ENCODE measurements around the gene VPS52.
"Not testable (repeated sequence)": the region's sequence is repeated elsewhere in the genome, so short reads cannot be mapped to it uniquely, and the experiment has no call there.

VPS52 gene

DNA sequence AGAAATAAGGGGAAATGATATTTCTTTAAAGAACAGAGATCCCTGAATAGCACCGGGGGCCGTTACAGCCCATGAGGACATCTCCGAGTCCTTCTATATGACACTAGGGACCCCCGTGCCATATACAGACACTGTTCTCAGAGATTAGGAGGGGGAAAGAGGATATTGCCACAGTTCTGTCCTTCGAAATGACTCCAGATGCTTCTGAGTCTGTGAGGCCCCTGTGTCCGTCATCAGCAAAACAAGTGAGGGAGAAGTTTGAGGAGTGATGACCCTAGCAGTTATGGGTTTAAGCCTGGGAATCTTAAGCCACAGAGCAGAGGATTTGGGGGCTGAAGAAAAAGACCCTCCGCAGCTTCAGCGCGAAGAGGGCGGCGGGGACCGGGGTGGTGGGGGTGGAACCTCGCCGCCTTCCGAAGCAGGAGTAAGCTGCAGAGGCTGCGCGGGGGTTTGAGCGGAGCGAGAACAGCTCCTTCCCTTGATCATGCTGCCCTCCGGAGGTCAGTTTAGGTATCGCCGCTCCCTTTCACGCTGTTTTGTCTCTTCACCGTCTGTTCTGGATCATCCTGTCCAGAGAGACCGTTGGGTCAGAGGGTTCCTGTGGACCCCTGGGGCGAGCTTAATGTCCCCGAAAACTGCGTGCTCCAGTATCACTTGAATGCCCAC, 23.6 kb downstream of the VPS52 start:
- POLR2A ChIA-PET, result interaction anchor here (0.6 to 7.2 kb wide), 18 partner anchors 8 to 276 kb away, joined by 3 to 64 read pairs (median 8); partner anchors contain the start of genes B3GALT4, HSD17B8, RGL2 and RING1
- TF ChIP-seq ZNF384 (IDR thresholded peaks at IDR 0.05) (no peak), ELF4 (IDR thresholded peaks at IDR 0.05) (no peak), NFRKB (IDR thresholded peaks at IDR 0.05) (no peak), PKNOX1 (IDR thresholded peaks at IDR 0.05) (no peak), FOXK2 (IDR thresholded peaks at IDR 0.05) (no peak), LEF1 (IDR thresholded peaks at IDR 0.05; ENCODE audit: borderline replicate concordance) (no peak), BHLHE40 (IDR thresholded peaks at IDR 0.05; ENCODE audit: borderline replicate concordance) (no peak), TARDBP (IDR thresholded peaks at IDR 0.05) (no peak), SP1 (IDR thresholded peaks at IDR 0.05) (no peak), CTBP1 (IDR thresholded peaks at IDR 0.05; ENCODE audit: borderline replicate concordance) (no peak), SUZ12 (IDR thresholded peaks at IDR 0.05) (no peak), ARNT (IDR thresholded peaks at IDR 0.05) (no peak), FOXM1 (IDR thresholded peaks at IDR 0.05; ENCODE audit: borderline replicate concordance) (no peak), L3MBTL2 (conservative IDR thresholded peaks at IDR 0.05) (no peak), FOXA1 (IDR thresholded peaks at IDR 0.05) (no peak), HDGF (IDR thresholded peaks at IDR 0.05; ENCODE audit: borderline replicate concordance) (no peak)
- CTCF ChIA-PET, result interaction anchor here (0.6 to 2.7 kb wide), 16 partner anchors 10 to 263 kb away, joined by 3 to 19 read pairs (median 4); partner anchors contain the start of genes HSD17B8 and RPS18
- DNase-seq (ENCODE audit: extremely low spot score), result peak; percentile 80

DNA sequence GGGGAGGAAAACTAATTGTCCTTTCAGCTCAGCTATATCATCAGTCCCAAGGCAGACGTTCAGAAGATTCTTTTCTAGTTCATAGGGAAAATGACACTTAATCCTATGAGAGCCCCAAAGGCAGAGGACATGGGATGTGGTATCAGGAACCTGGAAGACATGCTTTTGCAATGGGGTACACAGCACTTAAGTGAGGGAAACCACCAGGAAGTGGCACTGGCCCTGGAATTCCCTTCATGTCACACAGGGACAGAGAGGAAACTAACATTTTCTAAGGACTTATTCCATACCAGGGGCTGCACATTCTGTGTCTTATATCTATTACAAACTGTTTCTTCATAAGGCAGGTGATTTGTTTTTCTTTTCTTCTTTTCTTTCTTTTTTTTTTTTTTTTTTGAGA, 28.2 kb downstream of the VPS52 start:
- no peak for DNase-seq (ENCODE audit: extremely low spot score)
- ChIA-PET CTCF (interaction anchor here (0.7 kb wide), 1 partner anchor 96 kb away, joined by 9 read pairs; no protein-coding TSS in a partner anchor), POLR2A (no interaction called here)
- no peak for TF ChIP-seq L3MBTL2 (conservative IDR thresholded peaks at IDR 0.05)
- TF ChIP-seq SUZ12 (IDR thresholded peaks at IDR 0.05), result no peak
- TF ChIP-seq ELF4 (IDR thresholded peaks at IDR 0.05), result no peak
- TF ChIP-seq FOXM1 (IDR thresholded peaks at IDR 0.05; ENCODE audit: borderline replicate concordance), result no peak
- TF ChIP-seq ARNT (IDR thresholded peaks at IDR 0.05), result no peak

DNA sequence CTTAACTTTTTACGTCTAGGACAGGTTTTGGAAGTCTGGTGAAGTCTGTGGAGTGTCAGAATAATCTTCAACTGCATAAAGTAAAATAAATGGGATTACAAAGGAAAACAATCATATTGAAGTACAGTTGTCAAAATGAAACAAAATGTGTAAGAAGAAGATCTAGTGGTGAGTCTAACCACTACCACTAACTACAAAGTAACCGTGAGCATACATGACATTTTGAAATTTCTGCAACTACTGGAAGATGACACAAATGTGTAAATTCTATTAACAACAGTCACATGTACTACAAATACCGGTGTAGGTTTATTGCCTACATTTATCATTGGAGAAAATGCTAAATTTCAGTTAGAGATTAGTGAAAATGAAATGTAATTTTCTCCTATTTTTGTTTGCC, 29.7 kb downstream of the VPS52 start:
- no peak for DNase-seq (ENCODE audit: extremely low spot score)
- ChIA-PET POLR2A (no interaction called here), CTCF (interaction anchor here (0.7 kb wide), 1 partner anchor 116 kb away, joined by 3 read pairs; no protein-coding TSS in a partner anchor)
- no peak for TF ChIP-seq LEF1 (IDR thresholded peaks at IDR 0.05; ENCODE audit: borderline replicate concordance)
- no peak for TF ChIP-seq FOXA1 (IDR thresholded peaks at IDR 0.05)
- no peak for TF ChIP-seq L3MBTL2 (conservative IDR thresholded peaks at IDR 0.05)
- no peak for TF ChIP-seq BHLHE40 (IDR thresholded peaks at IDR 0.05; ENCODE audit: borderline replicate concordance)

- POLR2A ChIA-PET, result interaction anchor here (1.0 to 1.6 kb wide), 4 partner anchors 9 to 266 kb away, joined by 3 to 6 read pairs (median 4); no protein-coding TSS in a partner anchor
- TF ChIP-seq FOXA1 (IDR thresholded peaks at IDR 0.05) (no peak), ELF4 (IDR thresholded peaks at IDR 0.05) (no peak), CTBP1 (IDR thresholded peaks at IDR 0.05; ENCODE audit: borderline replicate concordance) (no peak)
- no peak for DNase-seq (ENCODE audit: extremely low spot score)
- CTCF ChIA-PET, result interaction anchor here (0.7 to 1.5 kb wide), 3 partner anchors 10 to 355 kb away, joined by 3 to 6 read pairs (median 4); no protein-coding TSS in a partner anchor
These were observed 33.9 kb downstream of the VPS52 start for GRCh38 chr6:33237741-33238140.

GRCh38 chr6:33236852-33237251, 34.8 kb downstream of the VPS52 start:
- no peak for DNase-seq (ENCODE audit: extremely low spot score)
- no peak for TF ChIP-seq BHLHE40 (IDR thresholded peaks at IDR 0.05; ENCODE audit: borderline replicate concordance)
- TF ChIP-seq HDGF (IDR thresholded peaks at IDR 0.05; ENCODE audit: borderline replicate concordance), result no peak
- no peak for TF ChIP-seq PKNOX1 (IDR thresholded peaks at IDR 0.05)
- no peak for TF ChIP-seq NFRKB (IDR thresholded peaks at IDR 0.05)
- CTCF ChIA-PET, result interaction anchor here (0.9 kb wide), 1 partner anchor 40 kb away, joined by 3 read pairs; no protein-coding TSS in a partner anchor
- POLR2A ChIA-PET, result interaction anchor here (1.2 to 1.6 kb wide), 2 partner anchors 11 to 34 kb away, joined by 4 to 6 read pairs; partner anchors contain the start of genes RPS18 and VPS52

DNA sequence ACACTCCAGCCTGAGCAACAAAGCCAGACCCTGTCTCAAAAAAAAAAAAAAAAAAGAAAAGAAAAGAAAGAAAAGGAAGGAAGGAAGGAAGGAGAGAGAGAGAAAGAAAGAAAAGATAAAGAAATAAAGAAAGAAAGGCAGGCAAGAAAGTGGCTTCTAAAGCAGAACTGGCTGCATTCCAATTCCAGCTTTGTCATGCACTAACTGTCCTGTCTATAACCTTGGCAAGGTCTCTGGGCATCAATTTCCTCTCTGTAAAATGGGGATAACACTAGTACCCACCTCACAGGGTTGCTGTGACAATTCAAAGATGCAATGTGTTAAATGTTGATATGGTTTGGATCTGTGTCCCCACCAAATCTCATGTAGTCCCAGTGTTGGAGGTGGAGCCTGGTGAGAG, 35.3 kb downstream of the VPS52 start:
- DNase-seq (ENCODE audit: extremely low spot score), result no peak
- CTCF ChIA-PET, result interaction anchor here (0.9 to 1.7 kb wide), 2 partner anchors 12 to 39 kb away, joined by 3 to 7 read pairs; no protein-coding TSS in a partner anchor
- no peak for TF ChIP-seq SP1 (IDR thresholded peaks at IDR 0.05)
- TF ChIP-seq HDGF (IDR thresholded peaks at IDR 0.05; ENCODE audit: borderline replicate concordance), result no peak
- POLR2A ChIA-PET, result interaction anchor here (0.9 to 1.8 kb wide), 4 partner anchors 11 to 35 kb away, joined by 3 to 7 read pairs (median 5); partner anchors contain the start of genes RPS18 and VPS52

DNA sequence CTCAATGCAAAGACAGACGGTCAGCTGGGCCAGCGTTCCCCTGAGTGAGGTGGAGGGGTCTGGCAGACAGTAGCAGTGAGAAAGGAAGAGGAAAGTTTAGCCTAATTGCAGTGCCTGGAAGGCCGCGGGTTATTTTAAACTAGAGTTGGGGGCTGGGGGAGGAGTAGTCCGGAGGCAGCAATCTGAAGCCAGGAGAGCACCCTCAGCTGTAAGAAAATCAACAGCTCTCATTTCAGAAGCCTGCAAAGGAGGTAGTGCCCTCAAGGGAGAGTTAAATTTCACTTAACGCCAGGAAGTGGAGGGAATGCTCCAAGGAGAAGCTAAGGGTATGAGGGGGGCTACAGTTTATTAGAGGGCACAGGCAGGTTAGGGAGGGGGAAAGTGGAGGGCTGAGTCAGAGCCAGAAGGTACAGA, 36.4 kb downstream of the VPS52 start:
- DNase-seq (ENCODE audit: extremely low spot score), result no peak
- ChIA-PET CTCF (interaction anchor here (0.8 to 1.7 kb wide), 2 partner anchors 11 to 13 kb away, joined by 3 to 7 read pairs; no protein-coding TSS in a partner anchor), POLR2A (interaction anchor here (0.8 to 1.8 kb wide), 6 partner anchors 11 to 36 kb away, joined by 3 to 7 read pairs (median 6); partner anchors contain the start of gene RING1)
- TF ChIP-seq NFRKB (IDR thresholded peaks at IDR 0.05) (no peak), SUZ12 (IDR thresholded peaks at IDR 0.05) (no peak), ELF4 (IDR thresholded peaks at IDR 0.05) (no peak), CTBP1 (IDR thresholded peaks at IDR 0.05; ENCODE audit: borderline replicate concordance) (no peak), ARNT (IDR thresholded peaks at IDR 0.05) (no peak), TARDBP (IDR thresholded peaks at IDR 0.05) (no peak), LEF1 (IDR thresholded peaks at IDR 0.05; ENCODE audit: borderline replicate concordance) (no peak), L3MBTL2 (conservative IDR thresholded peaks at IDR 0.05) (no peak), PKNOX1 (IDR thresholded peaks at IDR 0.05) (no peak), FOXK2 (IDR thresholded peaks at IDR 0.05) (no peak)

- not testable (repeated sequence) for DNase-seq (ENCODE audit: extremely low spot score)
- ChIA-PET CTCF (interaction anchor here (0.7 kb wide), 1 partner anchor 83 kb away, joined by 4 read pairs; no protein-coding TSS in a partner anchor), POLR2A (interaction anchor here (1.4 kb wide), 1 partner anchor 18 kb away, joined by 7 read pairs; the partner anchor contains the start of gene RING1)
These were observed 45.1 kb downstream of the VPS52 start for GRCh38 chr6:33226503-33227120.
